Measurements from ENCODE around the gene TSC22D1. TPM values are rescaled to one million over a fixed set of nuclear protein-coding genes. Genes with fewer than 3 reads are reported as not detected.

Gene TSC22D1
- total RNA-seq, 4 donors from 2014 or later: 60.0 to 78.8 (median 69.3) TPM

DNA sequence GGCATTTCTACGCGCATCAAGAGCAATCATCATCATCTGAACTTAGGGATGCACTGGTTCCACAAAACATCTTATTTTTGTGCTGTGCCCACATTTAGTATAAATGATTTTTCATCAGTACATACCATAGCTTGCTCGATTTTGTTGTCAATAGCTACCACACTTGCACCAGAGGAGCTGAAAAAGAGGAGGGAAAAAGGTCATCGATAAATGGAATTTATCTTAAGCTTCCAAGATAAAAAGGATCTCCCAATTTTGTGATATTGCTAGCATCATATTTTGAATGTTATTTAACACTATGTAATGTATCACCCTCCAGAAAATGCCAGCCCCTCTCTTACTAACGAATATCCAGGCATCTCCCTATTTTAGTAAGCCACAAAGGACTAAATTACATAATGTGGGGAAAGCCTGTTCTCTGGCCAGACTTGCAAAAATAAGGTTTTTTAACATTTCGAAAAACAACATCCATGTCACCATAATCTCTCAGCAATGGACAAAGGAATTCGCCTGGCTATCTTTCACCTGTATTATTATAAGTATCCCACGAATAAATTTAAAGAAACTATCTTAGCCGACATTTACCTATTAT, 140.1 kb downstream of the TSC22D1 start:
- peak overlapping the region; percentile 59 for H3K4me3 ChIP-seq (ENCODE audit: low read depth, poor library complexity, severe bottlenecking)
- TF ChIP-seq POLR2A (IDR thresholded peaks at IDR 0.05): no peak
- TF ChIP-seq CTCF (IDR thresholded peaks at IDR 0.05): no peak
- 1 to 2% methylated on average over 9 of the region's 9 CpGs for WGBS, 2 donors
- intact Hi-C loops (cut with DNase I; ENCODE audit: low total_unique reads): no loop called here
- no peak for DNase-seq (ENCODE audit: low spot score in 2 of 2)

GRCh38 chr13:44435142-44435918, 140.8 kb downstream of the TSC22D1 start:
- WGBS, 2 donors: 0 to 1% methylated on average over 49 to 51 of the region's 51 CpGs
- intact Hi-C loops (cut with DNase I; ENCODE audit: low total_unique reads): no loop called here

GRCh38 chr13:44434766-44435141, 141.4 kb downstream of the TSC22D1 start:
- WGBS, 2 donors: 8 to 9% methylated on average over 4 of the region's 4 CpGs
- DNase-seq (ENCODE audit: low spot score in 2 of 2): no peak
- H3K4me3 ChIP-seq (ENCODE audit: low read depth, poor library complexity, severe bottlenecking): peak overlapping the region; percentile 8
- intact Hi-C loops (cut with DNase I; ENCODE audit: low total_unique reads): no loop called here
- TF ChIP-seq CTCF (IDR thresholded peaks at IDR 0.05) (no peak), POLR2A (IDR thresholded peaks at IDR 0.05) (no peak)

More at GRCh38 chr13:44435142-44435918, 140.8 kb downstream of the TSC22D1 start:
- no peak for TF ChIP-seq CTCF (IDR thresholded peaks at IDR 0.05)
- TF ChIP-seq POLR2A (IDR thresholded peaks at IDR 0.05): no peak
- DNase-seq (ENCODE audit: low spot score in 2 of 2): peak; percentile 98 to 99
- H3K4me3 ChIP-seq (ENCODE audit: low read depth, poor library complexity, severe bottlenecking): peak overlapping the region; percentile 59

DNA sequence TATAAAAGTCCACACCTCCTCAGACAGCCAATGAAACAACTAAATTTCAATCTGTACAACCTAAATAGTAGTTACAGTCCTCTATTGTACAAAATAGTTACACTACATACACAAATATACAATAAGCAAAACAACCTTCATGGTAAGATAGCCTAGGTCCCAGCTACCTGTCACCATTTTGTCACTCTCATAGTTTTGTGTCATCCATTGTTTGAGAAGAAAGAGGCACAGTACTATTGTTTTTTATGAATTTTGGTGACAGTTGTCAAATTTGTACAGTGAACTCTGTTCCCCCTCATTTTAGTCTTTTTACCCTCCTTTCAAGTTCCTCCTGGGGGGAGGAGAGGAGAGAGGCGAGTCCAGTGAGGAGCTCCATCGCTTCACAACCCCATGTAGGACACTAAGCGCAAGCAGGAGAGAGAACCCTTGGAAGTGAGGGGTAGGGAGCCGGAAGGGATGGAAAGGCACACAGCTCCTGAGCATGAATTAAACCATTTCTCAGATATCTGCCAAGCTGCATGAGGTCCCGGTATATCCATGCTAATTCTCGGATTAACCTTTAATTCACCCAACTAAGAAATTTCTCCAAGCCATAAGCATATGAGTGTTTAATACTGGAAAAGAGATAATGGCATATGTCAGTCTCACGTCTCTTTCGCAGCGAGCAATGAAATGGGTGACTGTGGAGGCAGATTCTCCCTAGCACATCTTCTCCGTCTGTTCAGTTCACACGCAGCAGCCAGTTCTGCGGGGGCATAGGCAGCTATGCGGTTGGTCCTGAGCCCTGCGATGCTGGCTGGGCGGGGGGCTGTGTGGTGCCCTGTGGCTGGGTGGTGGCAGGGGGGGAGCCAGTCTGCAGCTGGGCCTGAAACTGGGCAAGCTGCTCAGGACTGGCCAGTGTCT, 142.0 kb downstream of the TSC22D1 start:
- WGBS, 2 donors: 73 to 77% methylated on average over 15 of the region's 15 CpGs
- TF ChIP-seq CTCF (IDR thresholded peaks at IDR 0.05) (no peak), POLR2A (IDR thresholded peaks at IDR 0.05) (no peak)
- intact Hi-C loops (cut with DNase I; ENCODE audit: low total_unique reads): no loop called here
- peak overlapping the region; percentile 8 for H3K4me3 ChIP-seq (ENCODE audit: low read depth, poor library complexity, severe bottlenecking)
- DNase-seq (ENCODE audit: low spot score in 2 of 2): peak in 1 of 2 donors; percentile 90

GRCh38 chr13:44432650-44433049, 143.5 kb downstream of the TSC22D1 start:
- WGBS, 2 donors: 77 to 81% methylated on average over 5 of the region's 5 CpGs
- TF ChIP-seq POLR2A (IDR thresholded peaks at IDR 0.05) (no peak), CTCF (IDR thresholded peaks at IDR 0.05) (no peak)
- intact Hi-C loops (cut with DNase I; ENCODE audit: low total_unique reads): no loop called here

More at GRCh38 chr13:44432650-44433049, 143.5 kb downstream of the TSC22D1 start:
- no peak overlapping the region for H3K4me3 ChIP-seq (ENCODE audit: low read depth, poor library complexity, severe bottlenecking)
- no peak for DNase-seq (ENCODE audit: low spot score in 2 of 2)

Measured in lower leg skin (tissue), 4 donors.